ENCODE results near the gene IVNS1ABP.
"Not testable (repeated sequence)": the region's sequence is repeated elsewhere in the genome, so short reads cannot be mapped to it uniquely, and the experiment has no call there.

The IVNS1ABP gene

DNA sequence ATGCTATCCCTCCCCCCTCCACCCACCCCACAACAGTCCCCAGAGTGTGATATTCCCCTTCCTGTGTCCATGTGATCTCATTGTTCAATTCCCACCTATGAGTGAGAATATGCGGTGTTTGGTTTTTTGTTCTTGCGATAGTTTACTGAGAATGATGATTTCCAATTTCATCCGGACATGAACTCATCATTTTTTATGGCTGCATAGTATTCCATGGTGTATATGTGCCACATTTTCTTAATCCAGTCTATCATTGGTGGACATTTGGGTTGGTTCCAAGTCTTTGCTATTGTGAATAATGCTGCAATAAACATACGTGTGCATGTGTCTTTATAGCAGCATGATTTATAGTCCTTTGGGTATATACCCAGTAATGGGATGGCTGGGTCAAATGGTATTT lies 65.1 kb downstream of the IVNS1ABP start:
- not testable (repeated sequence) for FAIRE-seq

- FAIRE-seq = no peak
These were observed 67.0 kb downstream of the IVNS1ABP start for GRCh38 chr1:185250063-185250462.

- no peak for FAIRE-seq
These were observed 67.5 kb downstream of the IVNS1ABP start for GRCh38 chr1:185249563-185249962.

All from colon (tissue), 2 donors.